HepG2 (cell line): ENCODE measurements around the gene SIK1. TPM values are rescaled to one million over a fixed set of nuclear protein-coding genes. Genes with fewer than 3 reads are reported as not detected.
A peak's percentile ranks its signal among the peaks of the same experiment; 100 is the strongest.

Experiments used
- ATAC-seq: fragments of 200-7000 bp; cut with Tn5 transposase; 3 replicates; pipeline ENCODE4 v1.9.1; 2020; ENCODE audit warnings: mild to moderate bottlenecking, moderate library complexity
- BruUV-seq: library from RNA; stranded (reverse); fragments of 400-500 nt; replicated peaks from 2 replicates; lab custom pipeline; 2021; lab: Mats Ljungman, UMichigan
- CTCF ChIA-PET: fragments of 300-600 bp; formaldehyde crosslinking; extraction: SDS; loops from one replicate; lab custom pipeline; 2021; ENCODE audit warnings: low total read pairs, inconsistent platforms, low intra/inter-chr PET ratio; lab: Yijun Ruan, JAX
- POLR2A ChIA-PET: fragments of 350-600 bp; sonication (Branson Sonifier 250); formaldehyde crosslinking; loops from one replicate; lab custom pipeline; 2020; ENCODE audit warnings: antibody characterized with exemption, inconsistent platforms; lab: Yijun Ruan, JAX
- DNase-seq: peaks from one replicate; pipeline ENCODE4 v3.0.0-alpha.2; 2015; ENCODE audit warnings: low spot score
- FAIRE-seq: peaks from 3 replicates; lab custom pipeline; 2011; peaks lifted over from hg19 to GRCh38; lab: Jason Lieb, UNC
- H2AFZ ChIP-seq: one replicate; pipeline ENCODE4 v1.6.1; 2011; ENCODE audit warnings: low read length, inconsistent platforms
- H3K27ac ChIP-seq: fragments of 300-600 bp; 3 replicates; pipeline ENCODE4 v1.8.0; 2011; ENCODE audit warnings: mixed run types, mild to moderate bottlenecking, mixed read lengths, low read length, inconsistent platforms; ENCODE audit not compliant: insufficient read depth; ENCODE audit errors: extremely low read length
- H3K27me3 ChIP-seq, 2 experiments: fragments of 200-600 bp in 1 of 2; 2 replicates in 1 of 2; 3 replicates in 1 of 2; pipeline versions ENCODE4 v1.6.0 to v1.8.0; 2011; ENCODE audit warnings: low read length in 2 of 2, mild to moderate bottlenecking in 2 of 2, moderate library complexity in 2 of 2, inconsistent platforms in 1 of 2; ENCODE audit not compliant: insufficient read depth in 2 of 2, control insufficient read depth in 1 of 2
- H3K36me3 ChIP-seq, 2 experiments: fragments of 200-600 bp in 1 of 2; replicated peaks in 1 of 2; 2 replicates in 1 of 2; 3 replicates in 1 of 2; pipeline versions ENCODE4 v1.5.1 to v1.8.0; 2011; ENCODE audit warnings: low read length in 2 of 2, inconsistent platforms in 1 of 2; ENCODE audit not compliant: insufficient read depth in 2 of 2, control insufficient read depth in 1 of 2
- H3K4me1 ChIP-seq: 2 replicates; pipeline ENCODE4 v1.5.1; 2012; ENCODE audit warnings: low read length, inconsistent platforms; ENCODE audit not compliant: insufficient read depth
- H3K4me2 ChIP-seq: 2 replicates; pipeline ENCODE4 v1.6.0; 2011; ENCODE audit warnings: low read depth, low read length, inconsistent platforms
- H3K4me3 ChIP-seq, 3 experiments: fragments of 200-600 bp in 1 of 3; sonication (generic), shearing (Covaris generic) in 1 of 3; replicated peaks in 1 of 3; 2 replicates each; pipeline ENCODE4 v1.5.1; 2011 to 2016; ENCODE audit warnings: low read length in 3 of 3, inconsistent platforms in 2 of 3, low read depth in 2 of 3, mild to moderate bottlenecking in 2 of 3, control low read depth in 1 of 3, mixed read lengths in 1 of 3; ENCODE audit not compliant: insufficient read depth in 1 of 3
- H3K79me2 ChIP-seq: one replicate; pipeline ENCODE4 v1.6.1; 2011; ENCODE audit warnings: low read length, inconsistent platforms; ENCODE audit not compliant: insufficient read depth
- H3K9ac ChIP-seq: 2 replicates; pipeline ENCODE4 v1.6.0; 2011; ENCODE audit warnings: mild to moderate bottlenecking, low read depth, low read length, inconsistent platforms; ENCODE audit not compliant: insufficient read depth
- H3K9me3 ChIP-seq: 2 replicates; pipeline ENCODE4 v1.5.1; 2012; ENCODE audit warnings: mild to moderate bottlenecking, low read length
- H4K20me1 ChIP-seq: 2 replicates; pipeline ENCODE4 v1.6.0; 2011; ENCODE audit warnings: inconsistent platforms, mild to moderate bottlenecking, low read length, moderate library complexity; ENCODE audit not compliant: insufficient read depth
- PAX8 ChIP-seq: sonication (generic); formaldehyde crosslinking; IDR thresholded peaks from 2 replicates; pipeline ENCODE4 v1.8.0; 2022; ENCODE audit warnings: mild to moderate bottlenecking, missing genetic modification reagents, borderline replicate concordance
- PTBP1 ChIP-seq: fragments of 200-400 bp; formaldehyde crosslinking; IDR thresholded peaks from 2 replicates; pipeline ENCODE4 v1.6.1; 2018; ENCODE audit warnings: low read length, low read depth; ENCODE audit not compliant: poor library complexity, severe bottlenecking
- ZNF484 ChIP-seq: sonication (generic); formaldehyde crosslinking; IDR thresholded peaks from 2 replicates; pipeline ENCODE4 v1.5.1; 2020; ENCODE audit warnings: mild to moderate bottlenecking, low read depth, missing genetic modification reagents, borderline replicate concordance
- ZNF891 ChIP-seq: sonication (generic); formaldehyde crosslinking; IDR thresholded peaks from 2 replicates; pipeline ENCODE4 v1.5.0; 2020; ENCODE audit warnings: mild to moderate bottlenecking, missing genetic modification reagents
- WGBS: methylation state at CpG from one replicate; pipeline ENCODE4 v1.1.6; 2017; ENCODE audit warnings: low lambda C conversion rate; 5-methylcytosine and 5-hydroxymethylcytosine counted together
- in situ Hi-C: cut with HindIII; loops from 2 replicates; pipeline ENCODE4 v1.10.0; 2017; ENCODE audit warnings: low pct_unique_long_range_greater_than_20kb; ENCODE audit not compliant: extremely low pct_ligation_motif_present
- intact Hi-C: fragments of 100-400 bp; cut with micrococcal nuclease; formaldehyde crosslinking; loops from one replicate; pipeline ENCODE4 v1.10.0; 2022; ENCODE audit not compliant: unreplicated experiment
- polyA plus RNA-seq, 8 experiments: library from polyadenylated mRNA; depleted of rRNA in 3 of 8; stranded (reverse) in 7 of 8; unstranded in 1 of 8; fragments of >200 nt; fragmentation: Illumina TruSeq in 4 of 8; extraction: Trizol in 4 of 8; gene quantifications; 2 replicates each; pipeline versions ENCODE4 v1.2.1 to v1.2.3, GENCODE V29; 2011 to 2016; ENCODE audit warnings: low read depth in 4 of 8, missing spikeins in 1 of 8, mixed read lengths in 1 of 8; ENCODE audit not compliant: insufficient read depth in 1 of 8
- total RNA-seq, 5 experiments: library from RNA; depleted of rRNA; stranded (reverse); fragments of >200 nt; fragmentation: Illumina TruSeq; extraction: Trizol; gene quantifications; 2 replicates each; pipeline ENCODE4 v1.2.3, GENCODE V29; 2016; ENCODE audit warnings: low read depth in 1 of 5
- TF ChIP-seq, protein P1 (sequence below): sonication (generic); formaldehyde crosslinking; IDR thresholded peaks from 2 replicates; pipeline ENCODE4 v1.5.0; 2020; ENCODE audit warnings: mild to moderate bottlenecking, missing genetic modification reagents, borderline replicate concordance
- TF ChIP-seq, protein P2 (sequence below): sonication (generic); formaldehyde crosslinking; conservative IDR thresholded peaks from 2 replicates; pipeline ENCODE4 v1.4.0; 2020; ENCODE audit warnings: missing genetic modification reagents
- TF ChIP-seq, protein P3 (sequence below): sonication (generic); formaldehyde crosslinking; IDR thresholded peaks from 2 replicates; pipeline ENCODE4 v1.8.1; 2023; ENCODE audit warnings: mild to moderate bottlenecking, missing genetic modification reagents, borderline replicate concordance
- TF ChIP-seq, protein P4 (sequence below): sonication (generic); formaldehyde crosslinking; IDR thresholded peaks from 2 replicates; pipeline ENCODE4; 2020; ENCODE audit warnings: missing genetic modification reagents, mild to moderate bottlenecking, borderline replicate concordance

SIK1 gene
- total and polyA plus RNA-seq, 2 of the 13 experiments (the other 11 are each of a cell fraction or from before 2014, with no cell fraction given): 4.5 to 14.5 TPM

DNA sequence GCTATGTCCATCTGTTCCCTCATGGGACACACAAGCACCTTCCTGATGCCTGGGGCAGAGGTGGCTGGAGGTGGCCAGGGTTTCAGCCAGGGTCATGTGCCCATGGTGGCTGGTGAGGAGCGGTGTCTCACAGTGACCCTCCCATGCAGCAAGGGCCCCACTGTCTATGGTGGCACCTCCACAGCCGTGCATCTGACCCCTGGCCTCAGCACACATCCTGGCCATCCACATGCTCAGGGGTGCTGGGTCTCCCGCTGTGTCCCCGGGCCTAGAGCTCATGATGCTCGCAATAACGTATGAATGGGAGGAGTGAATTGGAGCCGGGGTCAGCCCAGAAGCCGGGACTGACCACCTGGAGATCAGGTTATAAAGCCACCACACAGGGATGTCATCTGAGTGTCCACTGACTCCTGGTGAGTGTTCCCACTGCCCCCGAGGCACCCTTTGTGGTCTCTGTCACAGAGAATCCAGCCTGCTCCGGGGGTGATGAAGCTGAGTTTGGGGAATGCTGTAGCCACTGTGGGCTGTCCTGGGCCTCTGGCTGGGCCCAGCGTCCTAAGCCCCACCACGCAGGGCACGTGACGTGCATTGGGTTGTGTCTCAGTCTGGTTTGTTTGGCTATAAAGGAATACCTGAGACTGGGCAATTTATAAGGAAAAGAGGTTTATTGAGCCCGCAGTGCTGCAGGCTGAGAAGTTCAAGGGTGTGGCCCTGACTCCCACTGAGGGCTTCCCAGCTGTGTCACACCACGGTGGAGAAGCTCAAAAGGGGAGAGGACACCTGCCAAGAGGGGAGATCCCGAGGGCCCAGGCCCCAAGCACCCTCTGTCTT lies 51.7 kb downstream of the SIK1 start:
- no peaks in the 10 kb centered on the region for H3K79me2 ChIP-seq
- ChIA-PET POLR2A (no interaction called here), CTCF (no interaction called here)
- H3K9me3 ChIP-seq: no peaks in the 10 kb centered on the region
- no peak overlapping the region for H3K27ac ChIP-seq
- BruUV-seq: no TSS peak
- FAIRE-seq (no peak), ATAC-seq (no peak; the same call in 2 of the 3 replicates), DNase-seq (no peak)
- in situ Hi-C loops (no loop called here), intact Hi-C loops (no loop called here)
- H3K36me3 ChIP-seq: no peaks in the 10 kb centered on the region
- H3K4me3 ChIP-seq: no peak overlapping the region
- TF ChIP-seq ZNF484 (CRISPR knock-in tag) (no peak), PAX8 (CRISPR knock-in tag) (no peak), ZNF891 (CRISPR knock-in tag) (no peak), PTBP1 (no peak)
- TF ChIP-seq, protein P1, sequence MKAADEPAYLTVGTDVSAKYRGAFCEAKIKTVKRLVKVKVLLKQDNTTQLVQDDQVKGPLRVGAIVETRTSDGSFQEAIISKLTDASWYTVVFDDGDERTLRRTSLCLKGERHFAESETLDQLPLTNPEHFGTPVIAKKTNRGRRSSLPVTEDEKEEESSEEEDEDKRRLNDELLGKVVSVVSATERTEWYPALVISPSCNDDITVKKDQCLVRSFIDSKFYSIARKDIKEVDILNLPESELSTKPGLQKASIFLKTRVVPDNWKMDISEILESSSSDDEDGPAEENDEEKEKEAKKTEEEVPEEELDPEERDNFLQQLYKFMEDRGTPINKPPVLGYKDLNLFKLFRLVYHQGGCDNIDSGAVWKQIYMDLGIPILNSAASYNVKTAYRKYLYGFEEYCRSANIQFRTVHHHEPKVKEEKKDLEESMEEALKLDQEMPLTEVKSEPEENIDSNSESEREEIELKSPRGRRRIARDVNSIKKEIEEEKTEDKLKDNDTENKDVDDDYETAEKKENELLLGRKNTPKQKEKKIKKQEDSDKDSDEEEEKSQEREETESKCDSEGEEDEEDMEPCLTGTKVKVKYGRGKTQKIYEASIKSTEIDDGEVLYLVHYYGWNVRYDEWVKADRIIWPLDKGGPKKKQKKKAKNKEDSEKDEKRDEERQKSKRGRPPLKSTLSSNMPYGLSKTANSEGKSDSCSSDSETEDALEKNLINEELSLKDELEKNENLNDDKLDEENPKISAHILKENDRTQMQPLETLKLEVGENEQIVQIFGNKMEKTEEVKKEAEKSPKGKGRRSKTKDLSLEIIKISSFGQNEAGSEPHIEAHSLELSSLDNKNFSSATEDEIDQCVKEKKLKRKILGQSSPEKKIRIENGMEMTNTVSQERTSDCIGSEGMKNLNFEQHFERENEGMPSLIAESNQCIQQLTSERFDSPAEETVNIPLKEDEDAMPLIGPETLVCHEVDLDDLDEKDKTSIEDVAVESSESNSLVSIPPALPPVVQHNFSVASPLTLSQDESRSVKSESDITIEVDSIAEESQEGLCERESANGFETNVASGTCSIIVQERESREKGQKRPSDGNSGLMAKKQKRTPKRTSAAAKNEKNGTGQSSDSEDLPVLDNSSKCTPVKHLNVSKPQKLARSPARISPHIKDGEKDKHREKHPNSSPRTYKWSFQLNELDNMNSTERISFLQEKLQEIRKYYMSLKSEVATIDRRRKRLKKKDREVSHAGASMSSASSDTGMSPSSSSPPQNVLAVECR (CRISPR knock-in tag): 0 out of 2 replicates have a peak, but pooled peaks have one; percentile 12
- TF ChIP-seq, protein P2, sequence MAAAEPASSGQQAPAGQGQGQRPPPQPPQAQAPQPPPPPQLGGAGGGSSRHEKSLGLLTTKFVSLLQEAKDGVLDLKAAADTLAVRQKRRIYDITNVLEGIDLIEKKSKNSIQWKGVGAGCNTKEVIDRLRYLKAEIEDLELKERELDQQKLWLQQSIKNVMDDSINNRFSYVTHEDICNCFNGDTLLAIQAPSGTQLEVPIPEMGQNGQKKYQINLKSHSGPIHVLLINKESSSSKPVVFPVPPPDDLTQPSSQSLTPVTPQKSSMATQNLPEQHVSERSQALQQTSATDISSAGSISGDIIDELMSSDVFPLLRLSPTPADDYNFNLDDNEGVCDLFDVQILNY (CRISPR knock-in tag): no peak
- TF ChIP-seq, protein P3, sequence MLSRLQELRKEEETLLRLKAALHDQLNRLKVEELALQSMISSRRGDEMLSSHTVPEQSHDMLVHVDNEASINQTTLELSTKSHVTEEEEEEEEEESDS: no peak
- TF ChIP-seq, protein P4, sequence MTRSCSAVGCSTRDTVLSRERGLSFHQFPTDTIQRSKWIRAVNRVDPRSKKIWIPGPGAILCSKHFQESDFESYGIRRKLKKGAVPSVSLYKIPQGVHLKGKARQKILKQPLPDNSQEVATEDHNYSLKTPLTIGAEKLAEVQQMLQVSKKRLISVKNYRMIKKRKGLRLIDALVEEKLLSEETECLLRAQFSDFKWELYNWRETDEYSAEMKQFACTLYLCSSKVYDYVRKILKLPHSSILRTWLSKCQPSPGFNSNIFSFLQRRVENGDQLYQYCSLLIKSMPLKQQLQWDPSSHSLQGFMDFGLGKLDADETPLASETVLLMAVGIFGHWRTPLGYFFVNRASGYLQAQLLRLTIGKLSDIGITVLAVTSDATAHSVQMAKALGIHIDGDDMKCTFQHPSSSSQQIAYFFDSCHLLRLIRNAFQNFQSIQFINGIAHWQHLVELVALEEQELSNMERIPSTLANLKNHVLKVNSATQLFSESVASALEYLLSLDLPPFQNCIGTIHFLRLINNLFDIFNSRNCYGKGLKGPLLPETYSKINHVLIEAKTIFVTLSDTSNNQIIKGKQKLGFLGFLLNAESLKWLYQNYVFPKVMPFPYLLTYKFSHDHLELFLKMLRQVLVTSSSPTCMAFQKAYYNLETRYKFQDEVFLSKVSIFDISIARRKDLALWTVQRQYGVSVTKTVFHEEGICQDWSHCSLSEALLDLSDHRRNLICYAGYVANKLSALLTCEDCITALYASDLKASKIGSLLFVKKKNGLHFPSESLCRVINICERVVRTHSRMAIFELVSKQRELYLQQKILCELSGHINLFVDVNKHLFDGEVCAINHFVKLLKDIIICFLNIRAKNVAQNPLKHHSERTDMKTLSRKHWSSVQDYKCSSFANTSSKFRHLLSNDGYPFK (CRISPR knock-in tag): no peak
- H3K27me3 ChIP-seq: peaks cover 14 to 55% of the 10 kb centered on the region in 2 experiments
- no peak overlapping the region for H3K4me2 ChIP-seq
- H3K4me1 ChIP-seq: no peaks in the 10 kb centered on the region
- no peak overlapping the region for H3K9ac ChIP-seq
- WGBS: 20% methylated on average over 10 of the region's 17 CpGs
- H2AFZ ChIP-seq: no peak overlapping the region
- H4K20me1 ChIP-seq: no peaks in the 10 kb centered on the region
